Stimulated activated CD4-positive, alpha-beta T cell treated with anti-CD3 and anti-CD28 coated beads, Interleukin-1b, Interleukin-23, amount 100 ng/mL, for 1 hour (primary cell): ENCODE data around the gene FRMD4A.
"Not testable (repeated sequence)": the region's sequence is repeated elsewhere in the genome, so short reads cannot be mapped to it uniquely, and the experiment has no call there.

Experiments
- DNase-seq, 2 donors: peaks; one replicate each; pipeline ENCODE4 v3.0.0-alpha.2; 2020; ENCODE audit warnings: low read depth in 2 of 2

The FRMD4A gene

GRCh38 chr10:13883636-13884444, 446.9 kb downstream of the FRMD4A start:
- DNase-seq: no peak

GRCh38 chr10:13882119-13882711, 448.5 kb downstream of the FRMD4A start:
- DNase-seq: no peak

GRCh38 chr10:13880760-13881159, 450.0 kb downstream of the FRMD4A start:
- no peak for DNase-seq

GRCh38 chr10:13877154-13877909, 453.4 kb downstream of the FRMD4A start:
- DNase-seq: no peak

- DNase-seq: no peak
Measured at GRCh38 chr10:13873196-13873595, 457.5 kb downstream of the FRMD4A start.

GRCh38 chr10:13872411-13872810, 458.3 kb downstream of the FRMD4A start:
- no peak for DNase-seq

GRCh38 chr10:13871776-13872175, 458.9 kb downstream of the FRMD4A start:
- no peak for DNase-seq

GRCh38 chr10:13871011-13871410, 459.7 kb downstream of the FRMD4A start:
- DNase-seq: no peak

GRCh38 chr10:13869295-13869664, 461.4 kb downstream of the FRMD4A start:
- DNase-seq: no peak

GRCh38 chr10:13868528-13869294, 462.0 kb downstream of the FRMD4A start:
- DNase-seq: no peak

GRCh38 chr10:13867822-13868221, 462.9 kb downstream of the FRMD4A start:
- DNase-seq: no peak

- no peak for DNase-seq
Measured at GRCh38 chr10:13865758-13866491, 464.8 kb downstream of the FRMD4A start.

GRCh38 chr10:13865220-13865619, 465.5 kb downstream of the FRMD4A start:
- not testable (repeated sequence) for DNase-seq

GRCh38 chr10:13862546-13863233, 468.0 kb downstream of the FRMD4A start:
- no peak for DNase-seq

- no peak for DNase-seq
Measured at GRCh38 chr10:13860886-13861285, 469.8 kb downstream of the FRMD4A start.

- DNase-seq: no peak
Measured at GRCh38 chr10:13859979-13860654, 470.6 kb downstream of the FRMD4A start.

GRCh38 chr10:13858709-13859108, 472.0 kb downstream of the FRMD4A start:
- no peak for DNase-seq

GRCh38 chr10:13857451-13857850, 473.3 kb downstream of the FRMD4A start:
- DNase-seq: no peak

- DNase-seq: no peak
Measured at GRCh38 chr10:13853854-13854253, 476.9 kb downstream of the FRMD4A start.

GRCh38 chr10:13852872-13853271, 477.9 kb downstream of the FRMD4A start:
- no peak for DNase-seq
